Neural cell (in vitro differentiated cells): ENCODE results near the gene ZNF574. TPM values are rescaled to one million over a fixed set of nuclear protein-coding genes. Genes with fewer than 3 reads are reported as not detected.

Experiments
- H2AFZ ChIP-seq: fragments of 200-600, 300-800 bp; sonication (generic), shearing (Covaris generic); 2 replicates; pipeline ENCODE4 v1.6.0; 2014; ENCODE audit warnings: low read depth, mild to moderate bottlenecking, antibody characterized with exemption, low read length, moderate library complexity
- H3F3A ChIP-seq: fragments of 200-600 bp; shearing (Covaris generic); 2 replicates; pipeline ENCODE4 v1.6.1; 2016; ENCODE audit warnings: mild to moderate bottlenecking, moderate library complexity, mixed read lengths, antibody characterized with exemption, low read length; ENCODE audit not compliant: insufficient read depth, poor library complexity, severe bottlenecking
- H3K27ac ChIP-seq: fragments of 200-600, 300-800 bp; sonication (generic), shearing (Covaris generic); 2 replicates; pipeline ENCODE4 v1.5.1; 2014; ENCODE audit warnings: mild to moderate bottlenecking, low read length, moderate library complexity
- H3K27me3 ChIP-seq: fragments of 300-800, 200-600 bp; sonication (generic), shearing (Covaris generic); 2 replicates; pipeline ENCODE4 v1.6.0; 2014; ENCODE audit warnings: mild to moderate bottlenecking, low read depth, low read length, moderate library complexity; ENCODE audit not compliant: insufficient read depth
- H3K36me3 ChIP-seq: fragments of 300-800, 200-600 bp; sonication (generic), shearing (Covaris generic); 2 replicates; pipeline ENCODE4 v1.5.1; 2014; ENCODE audit warnings: mild to moderate bottlenecking, antibody characterized with exemption, low read length, moderate library complexity; ENCODE audit not compliant: insufficient read depth
- H3K4me2 ChIP-seq: fragments of 300-800, 200-600 bp; sonication (generic), shearing (Covaris generic); 2 replicates; pipeline ENCODE4 v1.6.0; 2014; ENCODE audit warnings: mild to moderate bottlenecking, low read length
- H3K4me3 ChIP-seq: fragments of 300-800, 200-600 bp; sonication (generic), shearing (Covaris generic); 2 replicates; pipeline ENCODE4 v1.5.1; 2014; ENCODE audit warnings: mild to moderate bottlenecking, low read length, moderate library complexity
- H3K79me2 ChIP-seq: fragments of 200-600 bp; shearing (Covaris generic); replicated peaks from 2 replicates; pipeline ENCODE4 v1.6.0; 2014; ENCODE audit warnings: mild to moderate bottlenecking, low read length, moderate library complexity; ENCODE audit not compliant: insufficient read depth
- H3K9ac ChIP-seq: fragments of 300-800, 200-600 bp; sonication (generic), shearing (Covaris generic); 2 replicates; pipeline ENCODE4 v1.6.1; 2016; ENCODE audit warnings: mild to moderate bottlenecking, low read length, mixed read lengths
- H3K9me2 ChIP-seq: fragments of 200-600 bp; shearing (Covaris generic); 2 replicates; pipeline ENCODE4 v1.6.1; 2016; ENCODE audit warnings: mild to moderate bottlenecking, low read length, mixed read lengths; ENCODE audit not compliant: insufficient read depth
- H3K9me3 ChIP-seq: fragments of 200-600, 300-800 bp; sonication (generic), shearing (Covaris generic); 2 replicates; pipeline ENCODE4 v1.6.1; 2016; ENCODE audit warnings: mild to moderate bottlenecking, mixed run types, low read length, moderate library complexity, mixed read lengths
- H4K20me1 ChIP-seq: fragments of 200-600 bp; shearing (Covaris generic); 2 replicates; pipeline ENCODE4 v1.6.1; 2016; ENCODE audit warnings: mild to moderate bottlenecking, mixed run types; ENCODE audit not compliant: insufficient read depth
- CTCF ChIP-seq: fragments of 450-650 bp; IDR thresholded peaks from 2 replicates; pipeline ENCODE4 v1.5.1; 2014; ENCODE audit warnings: antibody characterized with exemption, mild to moderate bottlenecking, moderate library complexity; ENCODE audit not compliant: poor library complexity, severe bottlenecking
- EP300 ChIP-seq: fragments of 450-650 bp; conservative IDR thresholded peaks from 2 replicates; pipeline ENCODE4 v1.6.1; 2014; ENCODE audit warnings: antibody characterized with exemption, mild to moderate bottlenecking, moderate library complexity; ENCODE audit not compliant: poor library complexity, severe bottlenecking
- EZH2 ChIP-seq: fragments of 200-600, 300-800 bp; shearing (Covaris generic), sonication (generic); IDR thresholded peaks from 2 replicates; pipeline ENCODE4 v1.6.1; 2014; ENCODE audit warnings: antibody characterized with exemption, low read length, borderline replicate concordance, mild to moderate bottlenecking; ENCODE audit not compliant: insufficient read depth, poor library complexity, severe bottlenecking
- MXI1 ChIP-seq: fragments of 450-650 bp; conservative IDR thresholded peaks from 2 replicates; pipeline ENCODE4 v1.6.1; 2014; ENCODE audit warnings: antibody characterized with exemption, mild to moderate bottlenecking; ENCODE audit not compliant: poor library complexity, severe bottlenecking
- POLR2AphosphoS5 ChIP-seq: IDR thresholded peaks from 2 replicates; pipeline ENCODE4 v1.6.1; 2012
- RAD21 ChIP-seq: fragments of 450-650 bp; conservative IDR thresholded peaks from 2 replicates; pipeline ENCODE4 v1.6.1; 2014; ENCODE audit warnings: antibody characterized with exemption, mild to moderate bottlenecking, moderate library complexity
- REST ChIP-seq: IDR thresholded peaks from 2 replicates; pipeline ENCODE4 v1.6.1; 2012; ENCODE audit warnings: borderline replicate concordance
- SMC3 ChIP-seq: fragments of 450-650 bp; conservative IDR thresholded peaks from 2 replicates; pipeline ENCODE4 v1.6.1; 2014; ENCODE audit warnings: antibody characterized with exemption, mild to moderate bottlenecking, moderate library complexity; ENCODE audit not compliant: poor library complexity
- TAF1 ChIP-seq: IDR thresholded peaks from 2 replicates; pipeline ENCODE4 v1.6.1; 2012; ENCODE audit warnings: low read depth
- polyA plus RNA-seq: library from polyadenylated mRNA; depleted of rRNA; stranded (reverse); fragments of >200 nt; gene quantifications from 2 replicates; pipeline ENCODE4 v1.2.3, GENCODE V29; 2014

The ZNF574 gene
- polyA plus RNA-seq, 1 donor from 2014 or later = 7.0 TPM

- Histone ChIP-seq H4K20me1 (no peaks in the 10 kb centered on the region), H3K79me2 (no peaks in the 10 kb centered on the region), H3K27ac (no peak overlapping the region), H3K4me2 (no peak overlapping the region), H3K9me3 (no peaks in the 10 kb centered on the region), H3K4me3 (no peak overlapping the region), H3K36me3 (peaks cover 9% of the 10 kb centered on the region), H3F3A (no peaks in the 10 kb centered on the region), H3K9ac (no peak overlapping the region), H2AFZ (no peak overlapping the region), H3K9me2 (no peaks in the 10 kb centered on the region), H3K27me3 (no peaks in the 10 kb centered on the region)
- TF ChIP-seq EZH2 (no peak), SMC3 (no peak)
These were observed 19.9 kb downstream of the ZNF574 start for GRCh38 chr19:42095814-42096230.

- no peaks in the 10 kb centered on the region for H3K9me2 ChIP-seq
- H3K9ac ChIP-seq = no peak overlapping the region
- H3K4me3 ChIP-seq = no peak overlapping the region
- H2AFZ ChIP-seq = no peak overlapping the region
- H3K4me2 ChIP-seq = no peak overlapping the region
- H3K36me3 ChIP-seq = peaks cover 9% of the 10 kb centered on the region
- no peaks in the 10 kb centered on the region for H4K20me1 ChIP-seq
- TF ChIP-seq TAF1 (no peak), EP300 (no peak)
- no peaks in the 10 kb centered on the region for H3K27me3 ChIP-seq
- no peaks in the 10 kb centered on the region for H3K9me3 ChIP-seq
- H3K27ac ChIP-seq = no peak overlapping the region
- H3K79me2 ChIP-seq = no peaks in the 10 kb centered on the region
- no peaks in the 10 kb centered on the region for H3F3A ChIP-seq
These were observed 20.4 kb downstream of the ZNF574 start for GRCh38 chr19:42096255-42096837.

GRCh38 chr19:42097461-42097860 lies 21.5 kb downstream of the ZNF574 start:
- no peaks in the 10 kb centered on the region for H3F3A ChIP-seq
- TF ChIP-seq REST = no peak
- TF ChIP-seq MXI1 = no peak
- no peak for TF ChIP-seq RAD21
- no peak for TF ChIP-seq POLR2AphosphoS5
- TF ChIP-seq CTCF = no peak
- TF ChIP-seq TAF1 = no peak
- TF ChIP-seq EP300 = no peak
- no peak for TF ChIP-seq SMC3
- TF ChIP-seq EZH2 = no peak
- H3K79me2 ChIP-seq = no peaks in the 10 kb centered on the region
- H3K9me2 ChIP-seq = no peaks in the 10 kb centered on the region
- no peak overlapping the region for H3K4me2 ChIP-seq
- no peaks in the 10 kb centered on the region for H3K27me3 ChIP-seq
- no peak overlapping the region for H3K9ac ChIP-seq
- H3K9me3 ChIP-seq = no peaks in the 10 kb centered on the region
- peaks cover 9% of the 10 kb centered on the region for H3K36me3 ChIP-seq
- no peak overlapping the region for H2AFZ ChIP-seq
- H4K20me1 ChIP-seq = no peaks in the 10 kb centered on the region
- no peak overlapping the region for H3K27ac ChIP-seq
- no peak overlapping the region for H3K4me3 ChIP-seq
